GM21529 (cell line): ENCODE measurements around the gene CLEC16A.
"Not testable (repeated sequence)": the region's sequence is repeated elsewhere in the genome, so short reads cannot be mapped to it uniquely, and the experiment has no call there.

Experiments used
- ATAC-seq: cut with Tn5 transposase; IDR thresholded peaks from one replicate; pipeline ENCODE4 v1.9.1; 2021; ENCODE audit not compliant: unreplicated experiment

CLEC16A gene

GRCh38 chr16:11208916-11209665, 264.7 kb downstream of the CLEC16A start:
- no peak for ATAC-seq

GRCh38 chr16:11210260-11210659, 265.9 kb downstream of the CLEC16A start:
- no peak for ATAC-seq

- no peak for ATAC-seq
Measured at GRCh38 chr16:11211061-11211976, 267.0 kb downstream of the CLEC16A start.

- no peak for ATAC-seq
Measured at GRCh38 chr16:11211977-11212797, 267.8 kb downstream of the CLEC16A start.

GRCh38 chr16:11212798-11213196, 268.4 kb downstream of the CLEC16A start:
- ATAC-seq: no peak

- ATAC-seq: no peak
Measured at GRCh38 chr16:11213373-11213772, 269.0 kb downstream of the CLEC16A start.

GRCh38 chr16:11213799-11214198, 269.4 kb downstream of the CLEC16A start:
- ATAC-seq: no peak

- no peak for ATAC-seq
Measured at GRCh38 chr16:11215935-11216556, 271.7 kb downstream of the CLEC16A start.

- no peak for ATAC-seq
Measured at GRCh38 chr16:11217651-11218603, 273.6 kb downstream of the CLEC16A start.

- no peak for ATAC-seq
Measured at GRCh38 chr16:11218604-11218962, 274.2 kb downstream of the CLEC16A start.

GRCh38 chr16:11219178-11219577, 274.8 kb downstream of the CLEC16A start:
- ATAC-seq: no peak

GRCh38 chr16:11220507-11220906, 276.1 kb downstream of the CLEC16A start:
- not testable (repeated sequence) for ATAC-seq

- ATAC-seq: peak; percentile 55
Measured at GRCh38 chr16:11224096-11224893, 279.9 kb downstream of the CLEC16A start.

- ATAC-seq: peak; percentile 81
Measured at GRCh38 chr16:11224894-11225676, 280.7 kb downstream of the CLEC16A start.

- ATAC-seq: no peak
Measured at GRCh38 chr16:11225677-11226549, 281.5 kb downstream of the CLEC16A start.

- ATAC-seq: no peak
Measured at GRCh38 chr16:11229432-11229831, 285.1 kb downstream of the CLEC16A start.

GRCh38 chr16:11229906-11230305, 285.5 kb downstream of the CLEC16A start:
- no peak for ATAC-seq
